Spleen (tissue), 11 donors: Measurements from ENCODE around the gene LRP2BP. TPM values are rescaled to one million over a fixed set of nuclear protein-coding genes. Genes with fewer than 3 reads are reported as not detected.
"Not testable (repeated sequence)": the region's sequence is repeated elsewhere in the genome, so short reads cannot be mapped to it uniquely, and the experiment has no call there.

Experiments
- DNase-seq: peaks from one replicate; pipeline ENCODE4 v3.0.0-alpha.2; 2020
- H3K27ac ChIP-seq, 8 donors: fragments of 200-600 bp; sonication (generic) in 7 of 8; 1 replicate in 4 of 8; 2 replicates in 4 of 8; pipeline versions ENCODE4 v1.5.0 to v1.8.0; 2016 to 2021; ENCODE audit warnings: inconsistent platforms in 4 of 8, mild to moderate bottlenecking in 4 of 8, moderate library complexity in 1 of 8
- H3K27me3 ChIP-seq, 7 donors: fragments of 200-600 bp; sonication (generic) in 6 of 7; replicated peaks in 1 of 7; 1 replicate in 4 of 7; 2 replicates in 3 of 7; pipeline versions ENCODE4 v1.5.0 to v1.8.0; 2016 to 2021; ENCODE audit warnings: inconsistent platforms in 3 of 7, mild to moderate bottlenecking in 1 of 7
- H3K36me3 ChIP-seq, 6 donors: fragments of 200-600 bp; sonication (generic) in 5 of 6; 1 replicate in 4 of 6; 2 replicates in 2 of 6; pipeline versions ENCODE4 v1.5.0 to v1.8.0; 2016 to 2021; ENCODE audit warnings: inconsistent platforms in 2 of 6
- H3K4me1 ChIP-seq, 6 donors: fragments of 200-600 bp; sonication (generic) in 5 of 6; 1 replicate in 3 of 6; 2 replicates in 3 of 6; pipeline versions ENCODE4 v1.5.0 to v1.8.0; 2016 to 2021; ENCODE audit warnings: inconsistent platforms in 3 of 6
- H3K4me3 ChIP-seq, 8 donors: fragments of 200-600 bp; sonication (generic) in 7 of 8; 1 replicate in 4 of 8; 2 replicates in 4 of 8; pipeline versions ENCODE4 v1.5.0 to v1.8.0; 2016 to 2021; ENCODE audit warnings: inconsistent platforms in 4 of 8, mild to moderate bottlenecking in 4 of 8, moderate library complexity in 2 of 8
- H3K9me3 ChIP-seq, 8 donors: fragments of 200-600 bp; sonication (generic) in 7 of 8; 1 replicate in 4 of 8; 2 replicates in 4 of 8; pipeline versions ENCODE4 v1.5.0 to v1.8.0; 2016 to 2021; ENCODE audit warnings: inconsistent platforms in 4 of 8
- POLR2A ChIP-seq, 3 donors: fragments of 450-650 bp; IDR thresholded peaks; one replicate each; pipeline ENCODE4 v1.5.1; 2017; ENCODE audit warnings: antibody characterized with exemption in 3 of 3, mild to moderate bottlenecking in 1 of 3
- POLR2AphosphoS5 ChIP-seq, 3 donors: sonication (generic); formaldehyde crosslinking; IDR thresholded peaks; one replicate each; pipeline ENCODE4 v1.5.1; 2017; ENCODE audit warnings: antibody characterized with exemption in 3 of 3
- WGBS, 5 donors: extraction: QIAGEN DNeasy Blood & Tissue Kit in 3 of 5; methylation state at CpG; one replicate each; pipeline versions ENCODE4 v1.1.5 to v1.1.7; 2013 to 2018; 5-methylcytosine and 5-hydroxymethylcytosine counted together
- intact Hi-C: fragments of 100-400 bp; cut with DNase I; formaldehyde crosslinking; loops from one replicate; pipeline ENCODE4 v1.15.0; 2023; ENCODE audit warnings: low total_unique reads
- polyA plus RNA-seq, 3 donors: library from polyadenylated mRNA; stranded (reverse); fragments of 200-250 nt; gene quantifications; one replicate each; pipeline ENCODE4 v1.2.1, GENCODE V29; 2013
- total RNA-seq, 7 donors: library from RNA; depleted of rRNA in 3 of 7; stranded (reverse); fragments of >200 nt in 3 of 7; fragmentation: NEBNext Ultra II Directional in 4 of 7; extraction: Animal tissue kit (Norgen Biotek cat#: 25700) in 4 of 7; gene quantifications; one replicate each; pipeline versions ENCODE4 v1.1.0 to v1.2.1, GENCODE V29; 2016 to 2021
- TF ChIP-seq, protein P1 (sequence below), 11 experiments: fragments of 200-600 bp in 7 of 11; fragments of 450-650 bp in 4 of 11; sonication (generic) in 4 of 11; IDR thresholded peaks in 8 of 11; conservative IDR thresholded peaks in 3 of 11; 1 replicate in 7 of 11; 2 replicates in 4 of 11; pipeline versions ENCODE4 v1.4.0 to v1.8.0; 2016 to 2021; ENCODE audit warnings: antibody characterized with exemption in 11 of 11, inconsistent platforms in 4 of 11, mild to moderate bottlenecking in 1 of 11
- donor health status: healthy with polysubstance abuse.
- donor health status: DM: no; HTN: no; CAD: no; lungs with moderate emphysema.
- donor health status: DM: no; HTN: no; CAD: no.
- donor health status: Bipolar disorder and iron deficiency.
- donor health status: healthy.
- donor health status: DM: no; HTN: no; CAD: no.
- donor health status: DM: yes; HTN: yes; CAD: no.

Gene LRP2BP
- total and polyA plus RNA-seq, 10 donors: 0.17 to 2.4 (median 0.96) TPM

DNA sequence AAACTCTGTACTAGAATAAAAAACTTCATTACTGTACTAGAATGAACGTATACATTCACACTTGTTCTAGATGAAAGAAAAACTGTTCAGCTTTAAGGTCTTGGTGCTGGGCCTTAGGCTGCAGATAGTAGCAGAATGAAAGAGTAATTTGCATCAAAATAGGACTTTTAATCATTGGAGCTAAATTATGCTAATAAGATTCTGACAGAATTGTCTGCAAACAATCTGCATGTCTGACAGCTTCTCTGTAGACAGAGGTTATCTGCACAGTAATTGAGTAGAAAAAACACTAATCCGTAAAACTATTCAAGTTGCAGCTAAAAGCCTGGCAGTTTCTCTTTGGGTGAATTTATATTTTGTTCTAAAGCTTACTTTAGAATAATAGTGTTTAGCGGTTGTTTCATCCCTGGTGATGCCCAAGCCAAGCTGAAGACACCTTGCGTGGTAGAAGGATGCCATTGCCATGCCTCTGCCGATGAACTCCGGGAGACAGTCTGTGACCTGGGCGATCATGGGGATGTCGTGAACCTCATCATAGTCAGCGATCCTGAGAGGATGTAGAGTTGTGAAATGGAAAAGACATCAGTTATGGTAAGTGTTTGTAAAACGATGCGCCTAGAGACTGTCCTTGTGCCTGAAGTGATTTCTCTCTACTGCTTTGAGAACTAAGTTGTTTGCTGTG is 25.3 kb downstream of the LRP2BP start:
- Histone ChIP-seq H3K36me3 (peaks cover 0 to 45% (median 4%) of the 10 kb centered on the region in 6 donors), H3K4me1 (no peaks in the 10 kb centered on the region), H3K4me3 (no peak overlapping the region), H3K9me3 (no peaks in the 10 kb centered on the region), H3K27ac (no peak overlapping the region), H3K27me3 (no peaks in the 10 kb centered on the region)
- WGBS, 5 donors: 94 to 96% (median 96%) methylated on average over 11 of the region's 11 CpGs
- TF ChIP-seq POLR2AphosphoS5 (IDR thresholded peaks at IDR 0.05) (no peak), POLR2A (IDR thresholded peaks at IDR 0.05) (no peak)
- TF ChIP-seq, protein P1, sequence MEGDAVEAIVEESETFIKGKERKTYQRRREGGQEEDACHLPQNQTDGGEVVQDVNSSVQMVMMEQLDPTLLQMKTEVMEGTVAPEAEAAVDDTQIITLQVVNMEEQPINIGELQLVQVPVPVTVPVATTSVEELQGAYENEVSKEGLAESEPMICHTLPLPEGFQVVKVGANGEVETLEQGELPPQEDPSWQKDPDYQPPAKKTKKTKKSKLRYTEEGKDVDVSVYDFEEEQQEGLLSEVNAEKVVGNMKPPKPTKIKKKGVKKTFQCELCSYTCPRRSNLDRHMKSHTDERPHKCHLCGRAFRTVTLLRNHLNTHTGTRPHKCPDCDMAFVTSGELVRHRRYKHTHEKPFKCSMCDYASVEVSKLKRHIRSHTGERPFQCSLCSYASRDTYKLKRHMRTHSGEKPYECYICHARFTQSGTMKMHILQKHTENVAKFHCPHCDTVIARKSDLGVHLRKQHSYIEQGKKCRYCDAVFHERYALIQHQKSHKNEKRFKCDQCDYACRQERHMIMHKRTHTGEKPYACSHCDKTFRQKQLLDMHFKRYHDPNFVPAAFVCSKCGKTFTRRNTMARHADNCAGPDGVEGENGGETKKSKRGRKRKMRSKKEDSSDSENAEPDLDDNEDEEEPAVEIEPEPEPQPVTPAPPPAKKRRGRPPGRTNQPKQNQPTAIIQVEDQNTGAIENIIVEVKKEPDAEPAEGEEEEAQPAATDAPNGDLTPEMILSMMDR (IDR thresholded peaks at IDR 0.05 in 8 of 11, conservative IDR thresholded peaks at IDR 0.05 in 3 of 11): no peak
- intact Hi-C loops: no loop called here
- DNase-seq: no peak

DNA sequence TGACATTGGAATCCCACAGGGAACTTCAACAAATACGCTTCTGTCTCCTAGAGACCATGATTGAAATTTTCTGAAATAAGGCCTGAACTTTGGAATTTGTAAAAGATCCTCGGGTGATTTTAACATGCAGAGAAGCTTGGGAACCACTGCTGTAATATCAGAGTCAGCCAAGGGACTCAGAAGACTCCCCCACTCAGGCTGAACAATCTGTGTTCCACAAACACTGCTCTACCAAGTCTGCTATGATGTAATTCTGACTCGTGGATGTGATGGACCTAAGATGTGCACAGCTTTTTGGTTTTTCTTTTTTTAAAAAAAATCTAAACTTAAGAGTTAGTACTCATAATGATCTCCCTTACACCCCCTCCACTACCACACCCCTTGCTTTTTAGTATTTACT is 26.0 kb downstream of the LRP2BP start:
- WGBS, 5 donors: 87 to 94% (median 89%) methylated on average over 3 of the region's 3 CpGs
- intact Hi-C loops: no loop called here
- TF ChIP-seq, protein P1 (IDR thresholded peaks at IDR 0.05 in 8 of 11, conservative IDR thresholded peaks at IDR 0.05 in 3 of 11): no peak
- no peak for TF ChIP-seq POLR2AphosphoS5 (IDR thresholded peaks at IDR 0.05)
- no peak for TF ChIP-seq POLR2A (IDR thresholded peaks at IDR 0.05)

DNA sequence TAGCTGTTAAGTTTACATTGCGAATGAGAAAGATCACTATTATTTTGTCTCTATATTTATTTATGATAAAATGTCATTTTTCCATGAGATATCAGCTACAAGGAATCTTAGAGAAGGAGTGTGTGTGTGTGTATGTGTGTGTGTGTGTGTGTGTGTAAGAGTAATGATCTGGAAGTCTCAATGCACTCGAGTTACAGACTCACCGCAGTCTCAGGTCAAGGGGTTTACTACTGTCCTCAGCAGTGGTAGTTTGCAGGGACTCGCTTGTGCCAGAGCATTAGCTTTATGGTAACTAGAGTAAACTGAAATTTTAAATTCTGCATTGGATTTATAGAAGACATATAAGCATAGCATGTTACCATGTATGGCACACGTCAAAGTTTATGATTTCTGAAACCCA is 30.8 kb downstream of the LRP2BP start:
- no peaks in the 10 kb centered on the region for H3K9me3 ChIP-seq
- DNase-seq: no peak
- intact Hi-C loops: no loop called here
- H3K4me1 ChIP-seq: no peaks in the 10 kb centered on the region
- TF ChIP-seq POLR2A (IDR thresholded peaks at IDR 0.05): no peak
- TF ChIP-seq, protein P1 (IDR thresholded peaks at IDR 0.05 in 8 of 11, conservative IDR thresholded peaks at IDR 0.05 in 3 of 11): no peak
- TF ChIP-seq POLR2AphosphoS5 (IDR thresholded peaks at IDR 0.05): no peak
- no peak overlapping the region for H3K4me3 ChIP-seq
- no peaks in the 10 kb centered on the region for H3K27me3 ChIP-seq
- 91 to 98% (median 95%) methylated on average over 5 of the region's 5 CpGs for WGBS, 5 donors
- H3K27ac ChIP-seq: no peak overlapping the region
- H3K36me3 ChIP-seq: peaks cover 0 to 46% (median 6%) of the 10 kb centered on the region in 6 donors

More for the DNA sequence above, 26.0 kb downstream of the LRP2BP start:
- no peaks in the 10 kb centered on the region for H3K4me1 ChIP-seq
- no peak for DNase-seq
- H3K27me3 ChIP-seq: no peaks in the 10 kb centered on the region
- H3K36me3 ChIP-seq: peaks cover 0 to 45% (median 4%) of the 10 kb centered on the region in 6 donors
- no peak overlapping the region for H3K27ac ChIP-seq
- H3K4me3 ChIP-seq: no peak overlapping the region
- no peaks in the 10 kb centered on the region for H3K9me3 ChIP-seq

DNA sequence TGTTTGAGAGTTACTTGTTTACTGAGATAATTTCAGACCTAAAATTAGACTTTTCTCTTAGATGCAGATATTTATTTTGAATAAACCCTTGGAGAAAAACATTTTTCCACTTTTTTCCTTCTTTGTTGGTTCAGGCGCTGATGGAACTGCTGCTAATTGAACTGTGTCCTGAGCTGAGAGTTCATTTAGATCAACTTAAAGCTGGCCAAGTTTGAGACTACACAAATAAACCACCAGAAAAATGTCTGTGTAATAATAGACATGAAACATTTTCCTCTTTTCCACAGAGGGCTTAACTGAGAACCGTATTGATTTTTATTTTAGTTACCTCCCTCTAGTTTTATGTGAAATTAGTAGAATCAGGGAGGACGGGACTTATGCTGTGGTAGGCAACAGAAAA is 32.5 kb downstream of the LRP2BP start:
- TF ChIP-seq POLR2AphosphoS5 (IDR thresholded peaks at IDR 0.05) (no peak), POLR2A (IDR thresholded peaks at IDR 0.05) (no peak)
- TF ChIP-seq, protein P1 (IDR thresholded peaks at IDR 0.05 in 8 of 11, conservative IDR thresholded peaks at IDR 0.05 in 3 of 11): no peak
- intact Hi-C loops: no loop called here
- DNase-seq: no peak
- H3K36me3 ChIP-seq: peaks cover 0 to 57% (median 6%) of the 10 kb centered on the region in 6 donors
- no peaks in the 10 kb centered on the region for H3K9me3 ChIP-seq
- H3K4me3 ChIP-seq: no peak overlapping the region
- H3K4me1 ChIP-seq: no peaks in the 10 kb centered on the region
- 90 to 95% (median 93%) methylated on average over 3 of the region's 3 CpGs for WGBS, 5 donors
- H3K27me3 ChIP-seq: no peaks in the 10 kb centered on the region
- no peak overlapping the region for H3K27ac ChIP-seq

DNA sequence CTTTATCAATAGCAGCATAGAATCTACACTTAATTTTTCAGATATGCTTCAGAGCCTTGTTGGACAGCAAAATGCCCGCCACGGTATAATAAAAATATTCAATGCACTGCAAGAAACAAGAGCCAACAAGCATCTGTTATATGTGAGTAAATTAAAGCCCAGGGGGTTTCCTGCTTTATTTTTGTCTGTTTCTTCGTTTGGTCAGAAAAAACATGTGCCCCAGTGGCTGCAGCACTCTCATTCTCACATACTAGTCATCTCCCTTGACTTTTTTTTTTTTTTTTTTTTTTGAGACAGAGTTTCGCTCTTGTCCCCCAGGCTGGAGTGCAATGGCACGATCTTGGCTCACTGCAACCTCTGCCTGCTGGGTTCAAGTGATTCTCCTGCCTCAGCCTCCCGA is 33.2 kb downstream of the LRP2BP start:
- H3K27ac ChIP-seq, H3K9me3 ChIP-seq, H3K4me1 ChIP-seq, DNase-seq, H3K27me3 ChIP-seq, intact Hi-C loops, H3K4me3 ChIP-seq: not testable (repeated sequence)
- WGBS, 5 donors: 87 to 93% (median 89%) methylated on average over 6 of the region's 6 CpGs
- H3K36me3 ChIP-seq: peaks cover 0 to 59% (median 6%) of the 10 kb centered on the region in 6 donors
